Endothelial cell of umbilical vein (primary cell): ENCODE measurements around the gene TTLL9. TPM values are rescaled to one million over a fixed set of nuclear protein-coding genes. Genes with fewer than 3 reads are reported as not detected.

Experiments used
- BruUV-seq: library from RNA; stranded (reverse); fragments of 400-500 nt; replicated peaks from 2 replicates; lab custom pipeline; 2021; lab: Mats Ljungman, UMichigan
- CTCF ChIA-PET: fragments of 300-600, 350-600 bp; sonication (Branson Sonifier 250); formaldehyde crosslinking; loops from one replicate; lab custom pipeline; 2021; ENCODE audit warnings: antibody characterized with exemption, inconsistent platforms; lab: Charles Lee
- POLR2A ChIA-PET: fragments of 300-600, 350-600 bp; sonication (Branson Sonifier 250); formaldehyde crosslinking; loops from one replicate; lab custom pipeline; 2021; ENCODE audit warnings: antibody characterized with exemption, inconsistent platforms; lab: Charles Lee
- DNase-seq: peaks from one replicate; pipeline ENCODE4 v3.0.0-alpha.2; 2011; ENCODE audit warnings: low read depth, low spot score
- FAIRE-seq: peaks from 2 replicates; lab custom pipeline; 2011; peaks lifted over from hg19 to GRCh38; lab: Jason Lieb, UNC
- H2AFZ ChIP-seq: 2 replicates; pipeline ENCODE4 v1.6.0; 2012; ENCODE audit warnings: low read depth, low read length, control low read depth, inconsistent platforms
- H3K27ac ChIP-seq: 2 replicates; pipeline ENCODE4 v1.5.1; 2011; ENCODE audit warnings: low read depth, mild to moderate bottlenecking, control low read depth, low read length, moderate library complexity; ENCODE audit not compliant: insufficient read depth
- H3K27me3 ChIP-seq, 2 experiments: 2 replicates each; pipeline versions ENCODE4 v1.6.0 to v1.6.1; 2011; ENCODE audit warnings: low read length in 2 of 2, mixed read lengths in 1 of 2; ENCODE audit not compliant: control insufficient read depth in 2 of 2, insufficient read depth in 2 of 2
- H3K36me3 ChIP-seq, 2 experiments: 2 replicates in 1 of 2; 3 replicates in 1 of 2; pipeline ENCODE4 v1.5.1; 2011; ENCODE audit warnings: low read length in 2 of 2, mild to moderate bottlenecking in 1 of 2, moderate library complexity in 1 of 2; ENCODE audit not compliant: control insufficient read depth in 2 of 2, insufficient read depth in 2 of 2; ENCODE audit errors: extremely low read depth in 1 of 2
- H3K4me1 ChIP-seq: 3 replicates; pipeline ENCODE4 v1.5.1; 2011; ENCODE audit warnings: mild to moderate bottlenecking, low read length; ENCODE audit not compliant: control insufficient read depth, insufficient read depth; ENCODE audit errors: extremely low read depth
- H3K4me2 ChIP-seq: 2 replicates; pipeline ENCODE4 v1.6.1; 2011; ENCODE audit warnings: low read length, control low read depth, mixed read lengths; ENCODE audit not compliant: insufficient read depth
- H3K4me3 ChIP-seq, 3 experiments: fragments of 200-600 bp in 1 of 3; sonication (generic), shearing (Covaris generic) in 1 of 3; replicated peaks in 1 of 3; 2 replicates each; pipeline ENCODE4 v1.5.1; 2011 to 2016; ENCODE audit warnings: control low read depth in 3 of 3, low read length in 3 of 3, mild to moderate bottlenecking in 2 of 3, inconsistent platforms in 1 of 3, low read depth in 1 of 3, moderate library complexity in 1 of 3; ENCODE audit not compliant: insufficient read depth in 1 of 3
- H3K79me2 ChIP-seq: 2 replicates; pipeline ENCODE4 v1.6.0; 2012; ENCODE audit warnings: low read length, inconsistent platforms; ENCODE audit not compliant: control insufficient read depth, insufficient read depth
- H3K9ac ChIP-seq: replicated peaks from 2 replicates; pipeline ENCODE3; 2011; ENCODE audit warnings: low read length, control low read depth; ENCODE audit not compliant: insufficient read depth; ENCODE audit errors: extremely low read depth
- H3K9me1 ChIP-seq: replicated peaks from 3 replicates; pipeline ENCODE4 v1.6.0; 2011; ENCODE audit warnings: mild to moderate bottlenecking, low read length; ENCODE audit not compliant: control insufficient read depth, insufficient read depth; ENCODE audit errors: extremely low read depth
- H3K9me3 ChIP-seq: replicated peaks from 2 replicates; pipeline ENCODE4 v1.5.1; 2012; ENCODE audit warnings: low read length, inconsistent platforms; ENCODE audit not compliant: control insufficient read depth, insufficient read depth
- H4K20me1 ChIP-seq: replicated peaks from 2 replicates; pipeline ENCODE3; 2011; ENCODE audit warnings: mild to moderate bottlenecking, low read length; ENCODE audit not compliant: control insufficient read depth, insufficient read depth; ENCODE audit errors: extremely low read depth
- CTCF ChIP-seq, 2 donors: IDR thresholded peaks; 1 replicate in 1 of 2; 2 replicates in 1 of 2; pipeline ENCODE4 v1.5.1; 2011; ENCODE audit warnings: low read length in 2 of 2, mild to moderate bottlenecking in 2 of 2, moderate library complexity in 2 of 2, control low read depth in 1 of 2, inconsistent platforms in 1 of 2, low read depth in 1 of 2; ENCODE audit not compliant: insufficient read depth in 1 of 2; ENCODE audit errors: extremely low read depth in 1 of 2
- EZH2 ChIP-seq: IDR thresholded peaks from 2 replicates; pipeline ENCODE4 v1.6.1; 2012; ENCODE audit warnings: borderline replicate concordance, low read depth, mild to moderate bottlenecking, moderate library complexity, low read length, inconsistent platforms; ENCODE audit not compliant: severe bottlenecking
- FOS ChIP-seq: IDR thresholded peaks from 2 replicates; pipeline ENCODE4 v1.6.1; 2011; ENCODE audit warnings: mild to moderate bottlenecking, low read length, moderate library complexity, borderline replicate concordance; ENCODE audit not compliant: insufficient read depth
- GATA2 ChIP-seq: IDR thresholded peaks from 2 replicates; pipeline ENCODE4 v1.7.0; 2011; ENCODE audit warnings: low read depth, mild to moderate bottlenecking, moderate library complexity, mixed read lengths, low read length; ENCODE audit not compliant: insufficient read length, insufficient read depth
- JUN ChIP-seq: IDR thresholded peaks from 2 replicates; pipeline ENCODE4 v1.6.1; 2011; ENCODE audit warnings: borderline replicate concordance, low read depth; ENCODE audit not compliant: insufficient read length, insufficient read depth
- MAX ChIP-seq: IDR thresholded peaks from 2 replicates; pipeline ENCODE4 v1.6.1; 2011; ENCODE audit not compliant: insufficient read depth, insufficient read length
- MYC ChIP-seq: IDR thresholded peaks from one replicate; pipeline ENCODE4 v1.6.1; 2011; ENCODE audit warnings: mild to moderate bottlenecking, low read depth, low read length
- POLR2A ChIP-seq: IDR thresholded peaks from 2 replicates; pipeline ENCODE4 v1.6.1; 2012; ENCODE audit warnings: low read depth, mild to moderate bottlenecking, control low read depth, low read length
- dilution Hi-C: fragments of 300-500 bp; cut with MboI; formaldehyde crosslinking; loops from one replicate; pipeline ENCODE4 v1.15.0; 2019; ENCODE audit warnings: low sequenced_read_pairs; ENCODE audit not compliant: extremely low pct_ligation_motif_present
- intact Hi-C: fragments of 100-400 bp; cut with micrococcal nuclease; formaldehyde crosslinking; loops from one replicate; pipeline ENCODE4 v1.10.0; 2022
- polyA plus RNA-seq, 4 experiments: library from polyadenylated mRNA; depleted of rRNA in 3 of 4; stranded (reverse) in 3 of 4; unstranded in 1 of 4; fragments of >200 nt; gene quantifications; 2 replicates each; pipeline versions ENCODE4 v1.2.1 to v1.2.3, GENCODE V29; 2011 to 2012; ENCODE audit warnings: missing spikeins in 1 of 4
- total RNA-seq: library from RNA; stranded (reverse); gene quantifications from 2 replicates; pipeline ENCODE4 v1.2.3, GENCODE V29; 2021

TTLL9 gene
- total and polyA plus RNA-seq, 2 donors (not counting 3 experiments of a cell fraction or from before 2014, with no cell fraction given) = 0.03 TPM; not detected in 1

- H3K36me3 ChIP-seq = peaks cover 25 to 34% of the 10 kb centered on the region in 2 experiments
Measured at GRCh38 chr20:31948008-31948407, 77.6 kb downstream of the TTLL9 start.

More at GRCh38 chr20:31948008-31948407, 77.6 kb downstream of the TTLL9 start:
- DNase-seq (no peak), FAIRE-seq (no peak)
- no peak overlapping the region for H3K9ac ChIP-seq
- no peak overlapping the region for H3K4me3 ChIP-seq
- no peak overlapping the region for H3K27ac ChIP-seq
- TF ChIP-seq FOS = no peak
- no peak for TF ChIP-seq EZH2
- no peak for TF ChIP-seq MYC
- no peak for TF ChIP-seq POLR2A
- no peak for TF ChIP-seq JUN
- TF ChIP-seq GATA2 = no peak
- TF ChIP-seq MAX = no peak
- no peak for TF ChIP-seq CTCF (IDR thresholded peaks at IDR 0.05; ENCODE audit: extremely low read depth in 1 of 2, insufficient read depth in 1 of 2, low read depth in 1 of 2, low read length in 2 of 2)
- H2AFZ ChIP-seq = no peak overlapping the region
- H3K27me3 ChIP-seq = no peaks in the 10 kb centered on the region
- BruUV-seq = no TSS peak
- H3K79me2 ChIP-seq = peaks cover 32% of the 10 kb centered on the region
- dilution Hi-C loops (no loop called here), intact Hi-C loops (no loop called here)
- peaks cover 7% of the 10 kb centered on the region for H3K4me1 ChIP-seq
- no peaks in the 10 kb centered on the region for H4K20me1 ChIP-seq
- no peaks in the 10 kb centered on the region for H3K9me1 ChIP-seq
- no peak overlapping the region for H3K4me2 ChIP-seq
- POLR2A ChIA-PET = no interaction called here
- CTCF ChIA-PET = no interaction called here
- no peaks in the 10 kb centered on the region for H3K9me3 ChIP-seq
